Stimulated activated CD4-positive, alpha-beta T cell treated with anti-CD3 and anti-CD28 coated beads, Interleukin-1b, Interleukin-23, amount 100 ng/mL, for 48 hours (primary cell): ENCODE data around the gene ANKS1B.
"Not testable (repeated sequence)": the region's sequence is repeated elsewhere in the genome, so short reads cannot be mapped to it uniquely, and the experiment has no call there.

Experiments
- DNase-seq: peaks from one replicate; pipeline ENCODE4 v3.0.0-alpha.2; 2020

ANKS1B gene

GRCh38 chr12:98977186-98977585, 1007.5 kb downstream of the ANKS1B start:
- DNase-seq, result no peak

DNA sequence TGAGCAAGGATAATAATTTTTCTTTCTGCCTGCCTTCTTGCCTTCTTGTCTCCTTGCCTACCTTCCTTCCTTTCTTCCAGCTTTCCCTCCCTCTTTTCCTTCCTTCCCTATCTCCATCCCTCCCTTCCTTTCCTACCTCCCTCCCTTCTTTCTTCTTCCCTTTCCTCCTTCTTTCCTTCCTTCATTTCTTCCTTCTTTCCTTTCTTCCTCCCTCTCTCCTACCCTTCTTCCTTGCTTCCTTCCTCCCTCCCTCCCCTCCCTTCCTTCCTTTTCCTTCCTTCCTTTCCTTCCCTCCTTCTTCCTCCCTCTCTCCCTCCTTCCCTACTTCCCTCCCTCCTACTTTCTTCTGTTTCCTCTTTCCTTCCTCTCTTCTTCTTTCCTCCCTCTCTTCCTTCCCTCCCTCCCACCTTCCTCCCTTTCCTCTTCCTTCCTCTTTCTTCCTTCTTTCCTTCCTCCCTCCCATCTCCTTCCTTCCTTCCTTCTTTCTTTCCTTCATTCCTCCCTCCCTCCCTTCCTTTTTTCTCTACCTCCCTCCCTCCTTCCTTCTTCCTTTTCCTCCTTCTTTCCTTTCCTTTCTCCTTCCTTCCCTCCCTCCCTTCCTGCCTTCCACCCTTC, 1009.9 kb downstream of the ANKS1B start:
- DNase-seq, result no peak

GRCh38 chr12:98973395-98973794, 1011.3 kb downstream of the ANKS1B start:
- no peak for DNase-seq

GRCh38 chr12:98970950-98971349, 1013.8 kb downstream of the ANKS1B start:
- no peak for DNase-seq

GRCh38 chr12:98970210-98970609, 1014.5 kb downstream of the ANKS1B start:
- no peak for DNase-seq

DNA sequence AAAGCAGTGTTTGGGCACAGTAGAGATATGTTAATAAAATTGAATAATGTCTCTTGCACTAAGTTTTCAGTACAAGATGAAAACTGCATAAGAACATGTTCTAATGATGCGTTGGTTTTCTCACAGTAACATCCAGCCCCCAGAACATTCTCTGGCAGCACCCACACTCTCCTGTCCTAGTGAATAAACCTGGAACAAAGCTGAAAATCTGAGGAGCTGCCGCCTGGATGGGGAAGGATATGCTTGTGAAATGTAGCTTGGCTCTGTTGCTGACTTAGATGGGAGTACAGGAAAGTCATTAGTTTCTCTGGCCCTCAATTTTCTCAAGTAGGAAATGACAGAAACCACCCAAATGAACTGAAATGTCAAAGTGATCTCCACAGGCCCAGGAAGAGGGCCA, 1015.8 kb downstream of the ANKS1B start:
- DNase-seq, result no peak

DNA sequence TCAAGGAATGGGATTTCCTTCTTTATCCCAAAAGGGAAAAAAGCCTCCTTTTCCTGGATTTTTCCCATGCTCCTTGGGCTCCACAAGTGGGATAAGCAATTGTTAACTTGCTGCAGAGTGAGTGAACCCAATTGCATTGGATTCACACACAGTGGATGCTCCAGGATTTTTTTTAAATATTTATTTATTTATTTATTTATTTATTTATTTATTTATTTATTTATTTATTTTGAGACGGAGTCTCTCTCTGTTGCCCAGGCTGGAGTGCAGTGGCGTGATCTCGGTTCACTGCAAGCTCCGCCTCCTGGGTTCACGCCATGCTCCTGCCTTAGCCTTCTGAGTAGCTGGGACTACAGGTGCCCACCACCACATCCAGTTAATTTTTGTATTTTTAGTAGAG, 1027.6 kb downstream of the ANKS1B start:
- not testable (repeated sequence) for DNase-seq

- no peak for DNase-seq
Observed at GRCh38 chr12:98955284-98955683, 1029.5 kb downstream of the ANKS1B start.

DNA sequence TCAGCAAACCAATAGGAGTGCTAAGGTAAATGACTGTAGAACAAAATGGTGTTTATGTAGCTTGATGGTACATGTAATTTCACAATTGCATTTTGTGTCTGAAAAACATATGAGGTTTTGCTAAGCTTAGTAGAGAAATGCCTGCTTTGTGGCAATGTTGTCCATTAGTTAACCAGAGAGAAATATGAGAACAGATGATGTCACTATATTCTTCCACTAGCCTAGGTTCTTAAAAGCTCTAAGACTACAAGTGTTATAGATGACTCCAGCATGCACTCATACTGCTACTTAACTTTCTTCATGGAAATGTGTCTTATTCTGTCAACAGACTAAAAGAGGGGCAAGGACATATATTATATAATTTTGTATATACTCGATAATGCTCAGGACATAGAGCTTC, 1030.2 kb downstream of the ANKS1B start:
- no peak for DNase-seq

DNA sequence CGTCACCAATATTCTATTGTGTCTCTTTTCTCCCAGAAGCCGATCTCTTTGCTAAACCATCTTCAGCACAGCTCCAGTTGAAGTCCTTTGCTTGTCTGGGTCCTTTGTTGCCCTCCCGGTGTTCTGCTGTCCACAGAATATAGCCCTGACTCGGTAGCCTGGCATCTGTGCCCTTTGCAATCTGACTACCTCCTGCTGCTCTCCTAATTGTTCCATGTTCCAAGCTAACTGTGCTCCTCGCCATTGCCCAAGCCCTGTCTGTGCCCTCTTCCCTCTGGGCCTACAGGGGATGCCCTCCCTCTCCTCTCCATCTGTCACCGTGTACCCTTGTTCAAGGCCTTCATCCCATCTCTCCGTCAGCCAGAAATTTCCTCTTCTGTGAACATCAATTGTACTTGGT, 1033.3 kb downstream of the ANKS1B start:
- DNase-seq, result no peak

DNA sequence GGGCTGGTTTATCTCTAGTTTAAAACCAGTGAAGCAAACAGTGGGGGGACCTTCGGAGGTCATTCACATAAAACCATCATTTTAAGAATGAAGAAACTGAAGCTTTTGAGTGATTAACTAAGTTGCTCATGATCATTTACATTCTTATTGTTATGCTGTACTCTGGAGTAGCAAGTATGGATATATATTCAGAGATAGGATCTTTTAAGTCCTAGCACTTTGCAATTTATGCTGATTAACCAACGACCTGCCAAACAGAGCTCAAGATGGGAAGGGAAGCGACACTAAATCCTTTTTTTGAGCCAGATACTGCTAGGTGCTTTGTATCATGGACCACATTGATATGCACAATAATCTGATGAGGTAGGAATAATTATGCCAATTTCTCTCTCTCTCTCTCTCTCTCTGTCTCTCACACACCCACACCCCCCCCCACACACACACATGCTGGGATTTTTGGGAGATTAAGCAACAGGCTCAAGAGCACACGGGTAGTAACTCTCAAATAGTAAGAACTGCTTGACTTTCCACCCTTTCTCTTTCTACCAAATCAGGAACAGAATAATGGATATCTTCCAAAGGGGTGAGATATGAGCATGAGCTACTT, 1036.3 kb downstream of the ANKS1B start:
- DNase-seq, result no peak

- DNase-seq, result no peak
Observed at GRCh38 chr12:98945864-98946263, 1038.9 kb downstream of the ANKS1B start.

DNA sequence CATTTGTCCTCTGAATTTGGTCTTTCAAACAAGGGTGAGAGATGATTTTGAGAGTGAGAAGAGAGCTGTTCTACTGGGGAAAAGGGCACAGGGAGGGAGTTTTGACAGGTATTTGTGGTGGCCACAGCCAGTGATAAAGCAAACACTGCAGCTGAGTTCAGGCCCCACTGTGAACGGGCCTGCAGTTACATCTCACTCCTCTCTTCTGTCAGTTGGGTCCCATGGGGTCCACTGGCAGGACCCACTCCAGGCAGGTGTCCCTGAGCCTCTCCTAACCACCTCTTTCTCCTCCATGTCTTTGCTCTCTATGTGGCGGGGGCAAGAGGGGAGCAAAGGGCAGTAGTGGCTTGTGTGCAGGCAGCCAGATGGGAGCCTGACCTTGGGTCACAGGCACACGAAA, 1044.8 kb downstream of the ANKS1B start:
- DNase-seq, result no peak

DNA sequence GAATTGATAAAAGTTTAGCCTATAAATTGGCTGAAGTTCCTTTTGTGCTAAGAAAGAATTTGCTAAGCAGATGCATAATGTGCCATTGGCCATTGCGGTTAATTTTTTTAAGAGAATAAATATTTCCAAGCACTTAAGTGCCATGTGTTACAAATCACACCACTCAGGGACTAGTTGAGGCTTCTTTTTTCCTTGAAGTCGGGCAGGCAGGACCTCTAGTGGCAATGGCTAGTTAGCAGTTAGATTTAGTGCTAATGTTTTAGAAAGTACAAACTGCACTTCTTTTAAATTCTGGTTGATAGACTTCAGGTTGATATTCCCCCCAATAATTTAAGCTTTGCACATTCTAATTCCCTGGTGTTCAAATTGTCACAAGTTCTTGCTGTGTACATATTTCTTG, 1045.4 kb downstream of the ANKS1B start:
- DNase-seq, result no peak

- no peak for DNase-seq
Observed at GRCh38 chr12:98935847-98936246, 1048.9 kb downstream of the ANKS1B start.

DNA sequence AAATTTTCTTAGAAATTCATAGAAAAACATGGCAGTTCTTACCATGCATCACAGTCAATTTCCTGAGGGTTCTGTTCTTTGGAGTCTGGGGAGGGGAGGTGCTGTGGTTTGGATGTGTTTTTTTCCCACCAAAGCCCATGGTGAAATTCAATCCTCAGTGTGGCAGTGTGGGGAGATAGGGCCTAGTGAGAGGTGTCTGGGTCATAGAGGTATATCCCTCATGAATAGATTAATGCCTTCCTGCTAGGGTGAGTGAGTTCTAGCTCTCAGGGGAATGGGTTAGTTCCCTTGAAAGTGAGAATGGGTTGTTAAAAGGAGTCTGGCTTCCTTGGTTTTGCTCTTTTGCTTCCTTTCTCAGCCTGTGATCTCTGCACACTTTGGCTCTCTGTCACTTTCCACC, 1061.9 kb downstream of the ANKS1B start:
- no peak for DNase-seq

- DNase-seq, result no peak
Observed at GRCh38 chr12:98918176-98918863, 1066.4 kb downstream of the ANKS1B start.

GRCh38 chr12:98916106-98916505, 1068.6 kb downstream of the ANKS1B start:
- DNase-seq, result no peak

DNA sequence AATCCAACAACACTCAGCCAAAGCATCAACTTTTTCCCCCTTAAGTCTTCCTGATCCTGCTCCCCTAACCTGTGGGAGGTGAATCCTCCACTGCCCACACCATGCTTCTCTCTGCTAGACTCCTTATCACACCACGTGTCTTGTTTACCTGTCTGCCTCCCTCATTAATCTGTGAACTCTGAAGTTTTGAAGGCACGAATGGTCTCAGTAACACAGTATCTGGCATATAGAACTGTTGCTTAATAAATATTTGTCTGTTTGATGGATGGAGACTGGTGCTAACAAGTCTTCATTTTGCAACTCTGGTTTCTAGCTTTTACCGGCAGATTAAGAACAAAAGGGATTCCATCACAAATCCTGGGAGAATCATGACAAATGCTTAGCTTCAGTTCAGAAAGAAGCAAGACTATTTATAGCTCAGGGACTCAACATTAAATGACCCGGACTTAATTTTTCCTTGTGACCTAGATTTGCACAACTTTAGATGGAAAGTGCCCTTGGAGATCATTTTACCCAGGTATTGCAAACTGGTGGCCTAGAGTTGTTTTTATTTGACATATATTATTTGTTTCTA, 1072.2 kb downstream of the ANKS1B start:
- no peak for DNase-seq

- no peak for DNase-seq
Observed at GRCh38 chr12:98911396-98911795, 1073.3 kb downstream of the ANKS1B start.

GRCh38 chr12:98909746-98910145, 1075.0 kb downstream of the ANKS1B start:
- DNase-seq, result no peak

- no peak for DNase-seq
Observed at GRCh38 chr12:98908866-98909265, 1075.9 kb downstream of the ANKS1B start.

DNA sequence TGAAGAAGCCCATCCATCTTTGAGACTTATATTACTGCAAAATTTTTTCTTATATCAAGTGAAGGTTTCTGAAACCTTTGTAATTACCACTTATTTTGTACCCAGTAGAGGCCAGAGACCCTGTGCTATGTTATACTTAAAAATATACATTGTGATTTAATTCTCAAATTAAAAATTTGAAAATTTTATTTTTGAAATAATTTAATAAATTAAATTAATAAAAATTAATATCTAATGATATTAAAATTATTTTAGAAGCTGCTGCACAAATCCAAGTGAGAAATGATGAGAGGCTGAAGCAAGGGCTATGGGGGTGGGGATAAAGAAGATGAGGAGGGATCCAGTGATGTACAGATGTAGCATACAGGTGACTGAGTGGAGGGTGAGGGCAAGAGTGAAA, 1080.9 kb downstream of the ANKS1B start:
- DNase-seq, result no peak

DNA sequence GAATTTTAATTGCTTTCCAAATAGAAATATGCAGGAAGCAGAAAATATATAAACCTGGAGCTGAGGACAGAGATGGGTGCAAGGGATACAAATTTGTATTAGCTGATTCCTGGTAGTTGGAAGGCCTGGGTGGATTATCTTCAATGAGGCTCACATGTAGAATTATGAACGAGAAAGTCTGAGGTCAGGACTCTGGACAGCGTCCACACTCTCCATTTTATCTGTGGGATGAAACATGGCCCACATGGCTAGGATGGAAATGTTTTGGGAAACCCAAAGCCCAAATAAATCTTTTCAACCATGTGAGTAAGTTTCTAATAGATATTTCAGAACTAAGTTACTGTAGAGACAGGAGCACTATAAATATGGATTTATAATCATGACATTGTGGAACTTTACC, 1083.5 kb downstream of the ANKS1B start:
- no peak for DNase-seq
